ENCODE measurements around the gene DENR.

DNA sequence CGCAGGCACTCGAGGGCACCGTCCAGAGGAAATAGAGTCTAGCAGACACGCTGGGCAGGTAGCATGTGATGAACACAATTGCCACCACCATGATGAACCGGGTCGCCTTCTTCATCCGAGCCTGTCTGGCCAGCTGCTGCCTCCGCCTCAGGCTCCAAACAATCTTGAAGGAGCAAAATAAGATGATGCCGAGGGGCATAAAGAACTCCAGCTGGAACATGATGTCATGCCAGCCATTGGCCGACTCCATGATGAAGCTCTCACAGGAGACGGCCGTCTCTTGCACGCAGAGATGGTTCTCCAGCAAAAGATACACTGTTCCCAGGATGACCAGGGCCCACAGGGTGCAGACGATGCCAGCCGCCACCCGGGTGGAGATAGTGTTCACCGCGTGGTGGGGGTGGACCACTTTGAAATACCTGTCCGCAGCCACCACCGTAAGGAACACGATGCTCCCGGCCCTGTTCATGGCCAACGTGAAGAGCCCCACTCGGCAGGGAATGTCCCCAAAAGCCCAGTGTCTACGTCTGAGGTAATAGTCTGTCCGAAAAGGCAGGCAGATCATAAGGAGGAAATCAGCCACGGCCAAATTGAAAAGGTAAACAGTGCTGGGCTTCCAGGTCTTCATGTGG is 22.9 kb upstream of the DENR start:
- TF ChIP-seq CTCF (conservative IDR thresholded peaks at IDR 0.05 in 1 of 2, IDR thresholded peaks at IDR 0.05 in 1 of 2; ENCODE audit: extremely low read depth in 1 of 2, insufficient read depth in 1 of 2, low read depth in 1 of 2, low read length in 2 of 2) = no peak
- TF ChIP-seq EZH2 (IDR thresholded peaks at IDR 0.05; ENCODE audit: borderline replicate concordance, low read length) = no peak
